ENCODE measurements around the gene LTBP3.

Gene LTBP3

DNA sequence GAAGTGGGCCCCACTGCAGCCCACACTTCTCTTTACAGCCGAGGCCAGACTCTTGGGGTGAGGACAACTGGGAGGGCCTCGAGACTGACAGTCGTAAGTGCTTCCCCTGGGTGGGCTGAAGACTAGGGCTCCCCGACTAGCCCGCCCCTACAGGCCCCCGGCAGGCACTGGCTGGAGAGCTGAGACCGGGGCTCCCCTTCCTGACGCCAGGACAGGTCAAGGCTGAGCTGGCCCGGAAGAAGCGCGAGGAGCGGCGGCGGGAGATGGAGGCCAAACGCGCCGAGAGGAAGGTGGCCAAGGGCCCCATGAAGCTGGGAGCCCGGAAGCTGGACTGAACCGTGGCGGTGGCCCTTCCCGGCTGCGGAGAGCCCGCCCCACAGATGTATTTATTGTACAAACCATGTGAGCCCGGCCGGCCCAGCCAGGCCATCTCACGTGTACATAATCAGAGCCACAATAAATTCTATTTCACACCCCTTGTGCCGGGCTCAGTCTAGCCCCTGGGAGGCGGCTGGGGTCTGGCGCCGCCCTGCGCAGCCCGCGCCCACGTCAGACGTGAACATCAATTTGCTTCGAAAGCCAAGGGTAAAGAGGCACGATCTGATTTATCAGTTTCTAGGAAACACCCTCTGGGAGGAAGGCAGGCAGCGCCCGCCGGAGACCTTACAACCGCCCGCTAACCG, 19.8 kb downstream of the LTBP3 start:
- no peak overlapping the region for H3K4me3 ChIP-seq (ENCODE audit: low read depth, low read length)
- TF ChIP-seq, protein P1, sequence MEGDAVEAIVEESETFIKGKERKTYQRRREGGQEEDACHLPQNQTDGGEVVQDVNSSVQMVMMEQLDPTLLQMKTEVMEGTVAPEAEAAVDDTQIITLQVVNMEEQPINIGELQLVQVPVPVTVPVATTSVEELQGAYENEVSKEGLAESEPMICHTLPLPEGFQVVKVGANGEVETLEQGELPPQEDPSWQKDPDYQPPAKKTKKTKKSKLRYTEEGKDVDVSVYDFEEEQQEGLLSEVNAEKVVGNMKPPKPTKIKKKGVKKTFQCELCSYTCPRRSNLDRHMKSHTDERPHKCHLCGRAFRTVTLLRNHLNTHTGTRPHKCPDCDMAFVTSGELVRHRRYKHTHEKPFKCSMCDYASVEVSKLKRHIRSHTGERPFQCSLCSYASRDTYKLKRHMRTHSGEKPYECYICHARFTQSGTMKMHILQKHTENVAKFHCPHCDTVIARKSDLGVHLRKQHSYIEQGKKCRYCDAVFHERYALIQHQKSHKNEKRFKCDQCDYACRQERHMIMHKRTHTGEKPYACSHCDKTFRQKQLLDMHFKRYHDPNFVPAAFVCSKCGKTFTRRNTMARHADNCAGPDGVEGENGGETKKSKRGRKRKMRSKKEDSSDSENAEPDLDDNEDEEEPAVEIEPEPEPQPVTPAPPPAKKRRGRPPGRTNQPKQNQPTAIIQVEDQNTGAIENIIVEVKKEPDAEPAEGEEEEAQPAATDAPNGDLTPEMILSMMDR (IDR thresholded peaks at IDR 0.05; ENCODE audit: low read depth, low read length, missing control alignments), result no peak
- no peak for DNase-seq (ENCODE audit: low read depth)

DNA sequence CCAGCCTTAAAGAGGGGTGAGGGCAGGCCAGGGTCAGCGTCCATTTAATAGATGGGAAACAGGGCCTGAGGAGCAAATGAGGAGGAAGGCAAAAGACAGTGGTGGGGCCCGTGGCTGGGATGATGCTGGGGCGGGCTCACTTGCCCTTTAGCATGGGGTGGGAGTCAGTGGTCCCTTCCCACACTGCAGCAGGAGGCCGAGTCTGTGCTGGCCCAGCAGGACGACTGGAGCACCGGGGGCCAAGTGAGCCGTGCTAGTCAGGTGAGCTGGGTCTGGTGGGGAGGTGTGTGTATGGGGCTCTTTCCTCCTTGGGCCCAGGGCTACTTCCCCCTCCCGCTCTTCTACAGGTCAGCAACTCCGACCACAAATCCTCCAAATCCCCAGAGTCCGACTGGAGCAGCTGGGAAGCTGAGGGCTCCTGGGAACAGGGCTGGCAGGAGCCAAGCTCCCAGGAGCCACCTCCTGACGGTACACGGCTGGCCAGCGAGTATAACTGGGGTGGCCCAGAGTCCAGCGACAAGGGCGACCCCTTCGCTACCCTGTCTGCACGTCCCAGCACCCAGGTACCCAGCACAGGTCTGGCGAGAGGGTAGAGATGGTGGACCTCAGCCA, 20.4 kb downstream of the LTBP3 start:
- no peak for DNase-seq (ENCODE audit: low read depth)
- TF ChIP-seq, protein P1 (IDR thresholded peaks at IDR 0.05; ENCODE audit: low read depth, low read length, missing control alignments), result no peak

DNA sequence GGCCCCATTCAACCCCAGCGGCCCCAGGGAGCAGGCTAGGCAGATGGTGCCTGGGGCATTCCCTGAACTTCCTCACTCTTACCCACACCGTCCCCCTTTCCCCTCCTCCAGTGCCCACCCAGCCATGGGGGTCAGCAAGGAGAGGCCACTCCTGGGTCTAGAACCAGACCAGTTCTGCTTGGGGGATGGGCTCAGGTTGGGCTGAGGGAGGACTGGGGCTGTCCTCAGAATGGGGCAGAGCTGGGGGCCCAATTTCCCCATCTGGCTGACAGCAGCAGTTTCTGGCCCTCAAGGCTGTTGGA, 20.9 kb downstream of the LTBP3 start:
- TF ChIP-seq, protein P1 (IDR thresholded peaks at IDR 0.05; ENCODE audit: low read depth, low read length, missing control alignments), result no peak

More for the DNA sequence above, 20.4 kb downstream of the LTBP3 start:
- H3K4me3 ChIP-seq (ENCODE audit: low read depth, low read length), result no peak overlapping the region

DNA sequence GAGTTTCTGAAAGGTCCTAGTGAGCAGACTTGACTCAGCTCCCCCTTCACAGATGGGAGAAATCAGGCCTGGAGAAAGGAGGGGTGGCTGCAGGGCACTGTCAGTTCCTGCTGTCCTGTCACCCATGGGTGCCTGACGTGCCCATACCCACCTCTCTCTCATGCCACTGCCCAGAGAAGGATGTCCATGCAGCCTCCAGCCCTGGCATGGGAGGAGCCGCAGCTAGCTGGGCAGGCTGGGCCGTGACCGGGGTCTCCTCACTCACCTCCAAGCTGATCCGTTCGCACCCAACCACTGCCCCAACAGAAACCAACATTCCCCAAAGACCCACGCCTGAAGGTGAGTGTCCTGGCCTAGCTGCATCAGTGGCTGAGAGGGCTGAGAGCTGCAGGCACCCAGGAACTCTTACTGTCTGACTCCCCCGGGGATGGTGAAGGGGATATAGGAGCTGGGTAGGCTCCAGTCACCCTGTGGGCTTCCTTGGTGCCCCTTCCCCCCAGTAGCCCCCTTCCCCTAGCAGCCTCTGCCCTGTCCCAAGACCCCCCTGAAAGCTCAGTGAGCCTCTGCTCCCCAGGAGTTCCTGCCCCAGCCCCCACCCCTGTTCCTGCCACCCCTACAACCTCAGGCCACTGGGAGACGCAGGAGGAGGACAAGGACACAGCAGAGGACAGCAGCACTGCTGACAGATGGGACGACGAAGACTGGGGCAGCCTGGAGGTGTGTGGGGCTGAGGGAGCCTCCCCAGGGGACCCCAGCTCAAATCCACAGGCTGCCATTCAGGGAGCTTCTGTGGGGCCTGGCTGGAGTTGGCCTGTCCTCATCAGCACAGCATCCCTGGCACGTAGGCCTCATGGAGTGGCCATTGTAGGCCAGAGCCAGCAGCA, 21.5 kb downstream of the LTBP3 start:
- no peak for DNase-seq (ENCODE audit: low read depth)
- TF ChIP-seq, protein P1 (IDR thresholded peaks at IDR 0.05; ENCODE audit: low read depth, low read length, missing control alignments), result no peak
- H3K4me3 ChIP-seq (ENCODE audit: low read depth, low read length), result no peak overlapping the region

More for the DNA sequence above, 20.9 kb downstream of the LTBP3 start:
- H3K4me3 ChIP-seq (ENCODE audit: low read depth, low read length), result no peak overlapping the region
- no peak for DNase-seq (ENCODE audit: low read depth)

DNA sequence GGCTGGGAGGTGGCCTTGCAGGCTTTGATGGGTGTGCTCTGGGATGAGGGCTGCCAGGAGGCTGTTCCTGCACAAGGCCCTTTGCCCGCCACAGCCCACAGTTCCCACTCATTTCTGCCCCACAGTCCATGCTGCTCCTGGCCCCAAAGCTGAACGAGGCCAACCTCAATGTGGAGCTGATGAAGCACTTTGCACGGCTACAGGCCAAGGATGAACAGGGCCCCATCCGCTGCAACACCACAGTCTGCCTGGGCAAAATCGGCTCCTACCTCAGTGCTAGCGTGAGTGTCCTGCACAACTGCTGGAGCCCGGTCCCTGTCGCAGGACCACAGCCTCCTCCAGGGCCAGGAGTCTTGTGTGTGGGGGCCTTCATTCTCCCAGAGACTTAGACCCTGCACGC, 23.1 kb downstream of the LTBP3 start:
- TF ChIP-seq, protein P1 (IDR thresholded peaks at IDR 0.05; ENCODE audit: low read depth, low read length, missing control alignments), result no peak
- DNase-seq (ENCODE audit: low read depth), result no peak
- no peak overlapping the region for H3K4me3 ChIP-seq (ENCODE audit: low read depth, low read length)

DNA sequence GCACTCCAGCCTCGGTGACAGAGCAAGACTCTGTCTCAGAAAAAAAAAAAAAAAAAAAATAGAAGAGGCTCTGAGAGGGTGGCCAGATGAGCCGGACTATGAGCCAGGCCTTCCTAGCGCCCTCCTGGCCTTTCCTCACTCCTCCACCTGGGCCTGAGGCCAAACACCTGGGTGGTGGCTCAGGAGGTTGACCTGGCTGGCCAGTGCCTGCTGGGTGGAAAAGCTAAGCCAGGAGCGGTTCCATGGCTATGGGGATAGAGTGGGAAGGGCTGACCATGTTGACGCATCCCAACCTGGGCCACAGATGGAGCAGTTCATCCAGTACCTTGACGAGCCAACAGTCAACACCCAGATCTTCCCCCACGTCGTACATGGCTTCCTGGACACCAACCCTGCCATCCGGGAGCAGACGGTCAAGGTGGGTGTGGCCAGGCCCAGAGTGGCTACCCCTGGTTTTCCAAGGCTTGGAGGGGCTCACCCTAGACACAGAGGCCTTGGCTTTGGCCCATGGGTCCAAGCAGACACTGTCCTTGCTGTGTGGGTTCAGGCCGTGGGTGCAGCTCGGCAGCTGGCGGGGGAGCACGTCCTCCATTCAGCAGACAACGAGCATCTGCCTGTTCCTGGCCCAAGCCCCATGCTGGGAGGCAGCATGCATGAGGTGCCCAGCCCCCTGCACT, 25.6 kb downstream of the LTBP3 start:
- no peak for DNase-seq (ENCODE audit: low read depth)
- H3K4me3 ChIP-seq (ENCODE audit: low read depth, low read length), result no peak overlapping the region
- TF ChIP-seq, protein P1 (IDR thresholded peaks at IDR 0.05; ENCODE audit: low read depth, low read length, missing control alignments), result no peak
